GM10248 (cell line): ENCODE measurements around the gene LCNL1.

ENCODE experiments used
- CTCF ChIA-PET: fragments of 300-600 bp; sonication (Branson Sonifier 250); formaldehyde crosslinking; extraction: SDS; loops from one replicate; lab custom pipeline; 2021; ENCODE audit warnings: antibody characterized with exemption; lab: Yijun Ruan, JAX
- POLR2A ChIA-PET: fragments of 350-650 bp; sonication (Branson Sonifier 250); formaldehyde crosslinking; extraction: SDS; loops from one replicate; lab custom pipeline; 2020; ENCODE audit warnings: antibody characterized with exemption; lab: Yijun Ruan, JAX
- DNase-seq: peaks from one replicate; pipeline ENCODE4 v3.0.0; 2012; ENCODE audit errors: extremely low spot score
- CTCF ChIP-seq: IDR thresholded peaks from 2 replicates; pipeline ENCODE4 v1.5.1; 2012; ENCODE audit warnings: mild to moderate bottlenecking, low read depth; ENCODE audit errors: extremely low read depth, missing control alignments, control extremely low read depth

The LCNL1 gene

DNA sequence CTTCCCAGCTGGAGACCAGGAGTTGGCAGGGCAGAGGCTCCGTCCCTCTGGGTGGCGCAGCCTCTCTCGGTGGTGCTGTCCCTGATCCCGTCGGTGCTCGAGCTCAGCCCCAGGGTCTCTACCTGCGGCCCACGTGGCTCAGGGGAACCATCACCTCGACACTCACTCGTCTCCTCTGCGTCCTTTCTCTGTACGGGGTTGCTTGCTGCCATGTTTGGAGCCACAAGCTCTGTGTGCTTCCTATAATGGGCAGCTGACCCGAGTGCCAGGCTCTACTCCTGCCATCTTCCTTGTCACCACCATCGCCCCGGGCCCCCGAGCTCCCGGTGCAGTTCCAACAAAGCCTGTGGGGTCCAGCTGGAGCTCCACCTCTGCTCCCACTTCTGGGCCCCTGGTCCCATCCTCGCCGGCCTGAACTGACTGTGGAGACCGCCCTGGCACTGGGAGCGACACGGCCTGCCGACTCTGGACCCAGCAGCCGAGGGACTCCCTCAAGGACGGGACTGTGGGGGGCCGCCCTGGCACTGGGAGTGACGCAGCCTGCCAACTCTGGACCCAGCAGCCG is 43.3 kb upstream of the LCNL1 start:
- POLR2A ChIA-PET, result no interaction called here
- no peak for TF ChIP-seq CTCF
- CTCF ChIA-PET, result interaction anchor here (1.0 to 1.3 kb wide), 2 partner anchors 9 to 90 kb away, joined by 4 to 5 read pairs; no protein-coding TSS in a partner anchor
- no peak for DNase-seq

DNA sequence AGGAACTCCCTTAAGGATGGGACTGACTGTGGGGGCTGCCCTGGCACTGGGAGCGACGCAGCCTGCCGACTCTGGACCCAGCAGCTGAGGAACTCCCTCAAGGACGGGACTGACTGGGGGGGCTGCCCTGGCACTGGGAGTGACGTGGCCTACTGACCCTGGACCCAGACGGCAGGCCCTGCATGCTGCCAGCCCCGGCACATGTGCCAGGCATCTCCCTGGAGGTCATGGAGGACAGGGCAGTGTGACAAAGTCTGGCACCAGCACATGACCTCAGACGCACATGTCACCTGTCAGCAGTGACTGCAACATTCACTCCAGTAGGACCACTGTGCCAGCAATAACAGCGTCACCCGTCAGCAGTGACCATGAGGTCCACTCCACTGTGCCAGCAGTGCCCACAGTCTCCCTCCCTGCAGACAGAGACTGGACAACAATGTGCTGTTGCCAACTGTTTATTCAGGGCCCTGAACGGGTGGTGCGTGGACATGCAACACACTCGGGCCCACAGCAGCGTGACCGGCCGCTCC is 42.7 kb upstream of the LCNL1 start:
- no peak for TF ChIP-seq CTCF
- DNase-seq, result no peak
- ChIA-PET CTCF (interaction anchor here (1.0 to 1.3 kb wide), 2 partner anchors 8 to 89 kb away, joined by 4 to 5 read pairs; no protein-coding TSS in a partner anchor), POLR2A (no interaction called here)

DNA sequence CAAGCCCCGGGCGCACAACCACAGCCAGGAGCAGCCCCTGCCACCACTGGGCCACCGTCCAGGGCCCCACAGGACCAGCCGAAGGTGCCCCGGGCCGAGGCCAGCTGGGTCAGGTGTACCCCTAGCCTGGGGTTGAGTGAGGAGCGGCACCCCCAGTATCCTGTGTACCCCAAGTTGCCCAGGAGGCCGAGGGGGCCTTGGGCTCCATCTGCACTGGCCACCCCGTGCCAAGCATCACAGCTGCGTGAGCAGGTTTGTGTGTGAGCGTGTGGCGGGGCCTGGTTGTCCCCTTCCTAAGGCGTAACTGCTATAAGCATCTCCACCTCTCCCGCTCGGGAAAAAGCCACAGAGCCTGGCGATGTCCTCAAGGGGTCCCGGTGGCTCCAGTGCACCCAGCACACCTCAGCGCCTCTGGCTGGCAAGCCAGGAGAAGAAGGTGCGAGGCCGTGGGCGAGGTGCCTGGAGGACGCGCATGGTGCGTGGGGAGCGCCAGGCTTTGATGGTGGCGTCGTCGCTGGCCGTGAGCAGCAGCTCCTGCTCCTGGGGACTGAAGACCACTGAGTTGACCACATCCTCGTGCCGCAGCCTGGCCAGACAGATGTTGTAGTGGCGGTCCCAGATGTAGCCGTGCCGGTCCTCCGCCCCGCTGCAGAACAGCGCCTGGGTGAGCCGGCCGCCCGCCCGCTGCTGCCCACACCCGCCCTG is 42.1 kb upstream of the LCNL1 start:
- no peak for TF ChIP-seq CTCF
- ChIA-PET CTCF (no interaction called here), POLR2A (no interaction called here)
- DNase-seq, result no peak

GRCh38 chr9:136941231-136942111 is 41.3 kb upstream of the LCNL1 start:
- no peak for TF ChIP-seq CTCF
- POLR2A ChIA-PET, result no interaction called here
- no peak for DNase-seq
- CTCF ChIA-PET, result no interaction called here

DNA sequence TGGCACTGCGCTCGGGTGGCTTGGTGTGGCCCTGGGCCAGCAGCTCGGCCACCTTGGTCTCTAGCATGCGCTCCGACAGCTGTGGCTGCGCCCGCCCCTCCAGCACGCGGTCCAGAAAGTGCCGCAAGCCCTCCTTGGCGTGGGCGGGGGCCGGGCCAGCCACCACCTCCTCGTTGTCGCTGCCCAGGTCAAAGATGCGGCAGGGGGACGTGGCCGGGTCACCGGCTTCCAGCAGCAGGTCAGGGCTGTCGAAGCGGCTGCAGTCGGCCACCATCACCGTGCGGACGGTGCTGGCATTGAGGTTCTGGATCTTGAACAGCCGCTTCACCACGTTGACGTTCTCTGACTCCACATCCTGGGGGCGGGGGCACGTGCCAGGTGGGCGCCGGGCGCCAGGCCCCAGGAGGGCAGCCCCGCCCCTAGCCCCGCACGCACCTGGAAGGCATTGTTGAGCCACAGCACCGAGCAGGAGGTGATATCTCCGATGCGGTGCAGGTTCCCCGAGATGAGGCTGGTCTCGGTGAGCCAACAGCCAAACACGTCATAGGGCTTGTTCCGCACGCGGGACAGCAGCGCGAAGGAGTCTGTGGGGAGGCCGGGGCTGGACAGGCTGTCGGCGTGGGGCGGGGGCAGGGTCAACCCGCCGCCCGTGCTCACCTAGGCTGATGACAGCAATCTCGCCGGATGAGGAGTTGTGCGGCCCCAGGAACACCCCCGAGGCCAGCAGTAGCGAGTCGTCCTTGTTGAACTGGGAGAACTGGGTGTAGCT is 40.5 kb upstream of the LCNL1 start:
- CTCF ChIA-PET, result no interaction called here
- TF ChIP-seq CTCF, result no peak
- POLR2A ChIA-PET, result no interaction called here
- DNase-seq, result no peak
